ENCODE measurements around the gene PCSK9. TPM values are rescaled to one million over a fixed set of nuclear protein-coding genes. Genes with fewer than 3 reads are reported as not detected.

Gene PCSK9
- total RNA-seq, 1 donor from 2014 or later: 1.1 TPM

- DNase-seq (ENCODE audit: low read depth): no peak
- TF ChIP-seq, protein P1, sequence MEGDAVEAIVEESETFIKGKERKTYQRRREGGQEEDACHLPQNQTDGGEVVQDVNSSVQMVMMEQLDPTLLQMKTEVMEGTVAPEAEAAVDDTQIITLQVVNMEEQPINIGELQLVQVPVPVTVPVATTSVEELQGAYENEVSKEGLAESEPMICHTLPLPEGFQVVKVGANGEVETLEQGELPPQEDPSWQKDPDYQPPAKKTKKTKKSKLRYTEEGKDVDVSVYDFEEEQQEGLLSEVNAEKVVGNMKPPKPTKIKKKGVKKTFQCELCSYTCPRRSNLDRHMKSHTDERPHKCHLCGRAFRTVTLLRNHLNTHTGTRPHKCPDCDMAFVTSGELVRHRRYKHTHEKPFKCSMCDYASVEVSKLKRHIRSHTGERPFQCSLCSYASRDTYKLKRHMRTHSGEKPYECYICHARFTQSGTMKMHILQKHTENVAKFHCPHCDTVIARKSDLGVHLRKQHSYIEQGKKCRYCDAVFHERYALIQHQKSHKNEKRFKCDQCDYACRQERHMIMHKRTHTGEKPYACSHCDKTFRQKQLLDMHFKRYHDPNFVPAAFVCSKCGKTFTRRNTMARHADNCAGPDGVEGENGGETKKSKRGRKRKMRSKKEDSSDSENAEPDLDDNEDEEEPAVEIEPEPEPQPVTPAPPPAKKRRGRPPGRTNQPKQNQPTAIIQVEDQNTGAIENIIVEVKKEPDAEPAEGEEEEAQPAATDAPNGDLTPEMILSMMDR (conservative IDR thresholded peaks at IDR 0.05; ENCODE audit: low read depth, low read length): no peak
- no peak within 1 kb of the TSS for H3K4me3 ChIP-seq (ENCODE audit: low read depth, low read length)
Measured at GRCh38 chr1:54998677-54999076, 40.7 kb upstream of the PCSK9 start, which contains the start of gene BSND. Gene BSND, plus strand, starts transcription at chr1:54998933. Its CDS starts 254 bp downstream, at chr1:54999187.

GRCh38 chr1:55000110-55001085 lies 39.0 kb upstream of the PCSK9 start:
- no peak for DNase-seq (ENCODE audit: low read depth)
- H3K4me3 ChIP-seq (ENCODE audit: low read depth, low read length): no peak overlapping the region
- TF ChIP-seq, protein P1 (conservative IDR thresholded peaks at IDR 0.05; ENCODE audit: low read depth, low read length): no peak

DNA sequence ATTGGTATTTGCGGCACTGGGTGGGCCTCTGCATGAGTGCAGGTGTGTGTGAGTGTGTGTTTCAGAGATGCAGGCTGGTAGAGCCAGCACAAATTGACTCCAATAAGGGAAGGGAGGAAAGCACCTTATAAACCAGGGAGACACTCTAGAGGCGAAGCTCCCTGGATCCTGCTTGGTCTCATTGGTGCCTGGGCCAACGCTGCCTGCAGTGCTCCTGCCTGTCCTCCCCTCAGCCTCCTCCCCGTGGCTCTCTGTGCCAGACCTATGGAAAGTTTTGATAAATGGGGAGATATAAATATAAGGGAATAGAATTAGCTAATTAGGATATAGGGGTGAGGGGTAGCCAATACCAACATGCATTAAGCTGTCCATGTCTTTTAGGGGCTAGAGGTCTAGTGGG lies 38.0 kb upstream of the PCSK9 start:
- TF ChIP-seq, protein P1 (conservative IDR thresholded peaks at IDR 0.05; ENCODE audit: low read depth, low read length): no peak
- DNase-seq (ENCODE audit: low read depth): no peak
- H3K4me3 ChIP-seq (ENCODE audit: low read depth, low read length): no peak overlapping the region

- DNase-seq (ENCODE audit: low read depth): no peak
- H3K4me3 ChIP-seq (ENCODE audit: low read depth, low read length): no peak overlapping the region
- TF ChIP-seq, protein P1 (conservative IDR thresholded peaks at IDR 0.05; ENCODE audit: low read depth, low read length): no peak
Measured at GRCh38 chr1:55002686-55003085, 36.7 kb upstream of the PCSK9 start.

- no peak overlapping the region for H3K4me3 ChIP-seq (ENCODE audit: low read depth, low read length)
- TF ChIP-seq, protein P1 (conservative IDR thresholded peaks at IDR 0.05; ENCODE audit: low read depth, low read length): no peak
- DNase-seq (ENCODE audit: low read depth): no peak
Measured at GRCh38 chr1:55005351-55006140, 33.8 kb upstream of the PCSK9 start.

DNA sequence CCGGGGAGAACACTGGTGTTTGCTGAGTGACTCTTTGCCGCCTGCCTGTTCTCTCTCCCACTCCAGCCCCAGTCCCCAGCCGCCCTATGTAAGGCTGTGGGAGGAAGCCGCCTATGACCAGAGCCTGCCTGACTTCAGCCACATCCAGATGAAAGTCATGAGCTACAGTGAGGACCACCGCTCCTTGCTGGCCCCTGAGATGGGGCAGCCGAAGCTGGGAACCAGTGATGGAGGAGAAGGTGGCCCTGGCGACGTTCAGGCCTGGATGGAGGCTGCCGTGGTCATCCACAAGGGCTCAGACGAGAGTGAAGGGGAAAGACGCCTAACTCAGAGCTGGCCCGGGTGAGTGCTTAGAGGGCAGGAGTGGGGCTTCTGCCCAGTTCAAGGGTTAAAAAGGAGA lies 32.4 kb upstream of the PCSK9 start:
- TF ChIP-seq, protein P1 (conservative IDR thresholded peaks at IDR 0.05; ENCODE audit: low read depth, low read length): no peak
- DNase-seq (ENCODE audit: low read depth): no peak
- H3K4me3 ChIP-seq (ENCODE audit: low read depth, low read length): no peak overlapping the region
